GM20000 (cell line): ENCODE measurements around the gene ZNF662.

ENCODE experiments used
- DNase-seq: peaks from one replicate; pipeline ENCODE4 v3.0.0; 2012; ENCODE audit warnings: low spot score
- TF ChIP-seq, protein P1 (sequence below): IDR thresholded peaks from 2 replicates; pipeline ENCODE4 v1.5.1; 2012; ENCODE audit warnings: mild to moderate bottlenecking, control low read depth; ENCODE audit errors: extremely low read depth, missing control alignments

ZNF662 gene

DNA sequence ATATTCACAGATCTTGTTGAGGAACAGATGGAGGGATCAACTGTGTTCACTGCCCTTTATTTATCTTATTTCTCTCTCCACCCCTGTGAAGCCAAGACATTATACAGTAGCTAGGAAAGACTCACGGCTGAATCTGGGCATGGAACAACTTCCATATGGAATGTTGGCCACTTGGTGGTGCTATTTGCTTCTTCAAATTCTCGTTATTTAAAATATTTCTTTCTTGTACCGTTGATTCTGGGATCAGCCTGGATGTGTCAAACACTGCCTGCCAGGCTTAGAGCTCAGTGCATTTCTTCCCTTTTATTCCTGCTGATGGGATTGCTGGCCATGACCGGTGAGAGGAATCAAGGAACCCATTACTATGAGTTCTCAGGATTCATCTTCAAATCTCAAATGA lies 55.7 kb downstream of the ZNF662 start:
- TF ChIP-seq, protein P1, sequence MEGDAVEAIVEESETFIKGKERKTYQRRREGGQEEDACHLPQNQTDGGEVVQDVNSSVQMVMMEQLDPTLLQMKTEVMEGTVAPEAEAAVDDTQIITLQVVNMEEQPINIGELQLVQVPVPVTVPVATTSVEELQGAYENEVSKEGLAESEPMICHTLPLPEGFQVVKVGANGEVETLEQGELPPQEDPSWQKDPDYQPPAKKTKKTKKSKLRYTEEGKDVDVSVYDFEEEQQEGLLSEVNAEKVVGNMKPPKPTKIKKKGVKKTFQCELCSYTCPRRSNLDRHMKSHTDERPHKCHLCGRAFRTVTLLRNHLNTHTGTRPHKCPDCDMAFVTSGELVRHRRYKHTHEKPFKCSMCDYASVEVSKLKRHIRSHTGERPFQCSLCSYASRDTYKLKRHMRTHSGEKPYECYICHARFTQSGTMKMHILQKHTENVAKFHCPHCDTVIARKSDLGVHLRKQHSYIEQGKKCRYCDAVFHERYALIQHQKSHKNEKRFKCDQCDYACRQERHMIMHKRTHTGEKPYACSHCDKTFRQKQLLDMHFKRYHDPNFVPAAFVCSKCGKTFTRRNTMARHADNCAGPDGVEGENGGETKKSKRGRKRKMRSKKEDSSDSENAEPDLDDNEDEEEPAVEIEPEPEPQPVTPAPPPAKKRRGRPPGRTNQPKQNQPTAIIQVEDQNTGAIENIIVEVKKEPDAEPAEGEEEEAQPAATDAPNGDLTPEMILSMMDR, result peak; percentile 10
- DNase-seq, result no peak

DNA sequence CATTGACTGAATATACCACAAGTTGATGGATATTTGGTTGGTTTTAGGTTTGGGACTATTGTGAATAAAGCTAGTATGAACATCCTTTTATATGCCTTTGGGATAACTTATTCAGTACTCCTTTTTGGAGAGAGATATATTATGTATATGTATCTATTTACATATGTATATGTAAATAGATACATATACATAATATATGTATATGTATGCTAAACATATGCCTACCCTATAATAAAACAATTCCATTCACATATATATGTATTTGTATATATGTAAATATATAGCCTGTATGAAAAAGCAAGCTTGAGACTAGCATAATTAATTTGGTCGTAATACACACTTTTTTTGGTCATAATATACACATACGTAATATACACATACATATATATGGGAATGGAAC lies 57.3 kb downstream of the ZNF662 start:
- no peak for DNase-seq
- TF ChIP-seq, protein P1, result no peak

GRCh38 chr3:42964266-42964665 lies 58.3 kb downstream of the ZNF662 start:
- TF ChIP-seq, protein P1, result no peak

More at GRCh38 chr3:42964266-42964665, 58.3 kb downstream of the ZNF662 start:
- DNase-seq, result no peak
